Measurements from ENCODE around the gene SGSM1. TPM values are rescaled to one million over a fixed set of nuclear protein-coding genes. Genes with fewer than 3 reads are reported as not detected.
"Not testable (repeated sequence)": the region's sequence is repeated elsewhere in the genome, so short reads cannot be mapped to it uniquely, and the experiment has no call there.

The SGSM1 gene
- total RNA-seq, 1 donor from 2014 or later = 1.7 TPM

DNA sequence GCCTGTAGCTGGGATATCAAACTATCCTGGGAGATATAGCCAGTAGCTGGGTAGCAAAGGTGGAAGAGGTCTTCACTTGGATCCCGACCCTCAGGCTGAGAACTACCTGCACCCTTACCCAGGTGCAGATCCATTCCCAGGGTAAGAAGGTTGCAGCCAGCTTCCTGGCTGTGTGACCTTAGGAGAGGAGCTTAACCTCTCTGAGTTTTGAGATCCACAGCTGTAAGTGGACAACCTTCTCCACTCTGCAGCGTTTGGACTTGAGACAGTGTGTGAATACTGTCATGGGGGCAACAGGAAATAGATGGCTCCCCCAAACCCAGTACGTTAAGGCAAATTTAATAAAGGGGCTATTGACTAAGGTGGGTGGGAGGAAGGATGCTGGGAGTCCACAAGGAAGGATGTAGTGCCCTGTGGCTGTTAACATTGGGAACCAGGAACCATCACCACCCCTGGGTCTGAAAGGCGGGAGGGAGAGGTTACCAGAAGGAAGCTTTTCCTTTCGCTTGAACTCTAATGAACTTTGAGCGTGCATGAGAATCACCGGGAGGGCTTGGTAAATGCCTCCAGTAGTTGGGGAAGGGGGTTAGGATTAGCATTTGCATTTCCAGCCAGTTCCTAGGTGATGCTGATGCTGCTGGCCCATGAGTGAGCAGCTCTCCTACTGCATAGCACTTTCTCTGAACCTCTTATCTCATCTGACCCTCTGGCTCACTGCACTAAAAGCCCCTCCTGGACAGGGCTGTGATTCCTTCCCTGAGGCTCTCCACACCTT is 24.4 kb downstream of the SGSM1 start:
- TF ChIP-seq, protein P1, sequence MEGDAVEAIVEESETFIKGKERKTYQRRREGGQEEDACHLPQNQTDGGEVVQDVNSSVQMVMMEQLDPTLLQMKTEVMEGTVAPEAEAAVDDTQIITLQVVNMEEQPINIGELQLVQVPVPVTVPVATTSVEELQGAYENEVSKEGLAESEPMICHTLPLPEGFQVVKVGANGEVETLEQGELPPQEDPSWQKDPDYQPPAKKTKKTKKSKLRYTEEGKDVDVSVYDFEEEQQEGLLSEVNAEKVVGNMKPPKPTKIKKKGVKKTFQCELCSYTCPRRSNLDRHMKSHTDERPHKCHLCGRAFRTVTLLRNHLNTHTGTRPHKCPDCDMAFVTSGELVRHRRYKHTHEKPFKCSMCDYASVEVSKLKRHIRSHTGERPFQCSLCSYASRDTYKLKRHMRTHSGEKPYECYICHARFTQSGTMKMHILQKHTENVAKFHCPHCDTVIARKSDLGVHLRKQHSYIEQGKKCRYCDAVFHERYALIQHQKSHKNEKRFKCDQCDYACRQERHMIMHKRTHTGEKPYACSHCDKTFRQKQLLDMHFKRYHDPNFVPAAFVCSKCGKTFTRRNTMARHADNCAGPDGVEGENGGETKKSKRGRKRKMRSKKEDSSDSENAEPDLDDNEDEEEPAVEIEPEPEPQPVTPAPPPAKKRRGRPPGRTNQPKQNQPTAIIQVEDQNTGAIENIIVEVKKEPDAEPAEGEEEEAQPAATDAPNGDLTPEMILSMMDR (IDR thresholded peaks at IDR 0.05; ENCODE audit: unreplicated experiment) = no peak
- H3K36me3 Mint-ChIP-seq = no peaks in the 10 kb centered on the region
- H3K4me3 Mint-ChIP-seq = no peak overlapping the region
- H3K9me3 Mint-ChIP-seq = no peaks in the 10 kb centered on the region
- H3K4me1 Mint-ChIP-seq = peaks cover 5% of the 10 kb centered on the region
- no peak for DNase-seq (ENCODE audit: low spot score in 2 of 2, unreplicated experiment in 2 of 2)
- peaks cover 14% of the 10 kb centered on the region for H3K27me3 Mint-ChIP-seq (ENCODE audit: low read depth)
- H3K27ac Mint-ChIP-seq = no peak overlapping the region

DNA sequence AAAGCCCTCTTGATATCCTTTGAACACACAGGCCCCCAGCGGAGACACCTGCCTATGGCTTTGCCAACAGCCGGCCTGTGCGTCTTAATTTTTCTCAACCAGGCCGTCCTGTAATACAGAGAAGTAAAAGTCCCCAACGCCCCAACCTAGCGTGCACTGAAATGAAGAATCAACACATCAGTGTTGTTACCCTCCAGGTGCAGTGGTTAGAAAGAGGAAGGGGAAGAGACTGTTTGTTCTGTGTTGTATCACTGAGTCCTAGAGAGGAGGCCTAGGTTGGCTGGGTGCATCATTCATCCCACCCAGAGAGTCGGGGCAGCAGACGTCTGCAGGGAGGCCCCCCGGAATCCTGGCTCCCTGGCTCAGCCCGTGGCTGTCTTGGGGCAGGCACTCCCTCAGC is 25.7 kb downstream of the SGSM1 start:
- no peak for DNase-seq (ENCODE audit: low spot score in 2 of 2, unreplicated experiment in 2 of 2)
- H3K36me3 Mint-ChIP-seq = no peaks in the 10 kb centered on the region

DNA sequence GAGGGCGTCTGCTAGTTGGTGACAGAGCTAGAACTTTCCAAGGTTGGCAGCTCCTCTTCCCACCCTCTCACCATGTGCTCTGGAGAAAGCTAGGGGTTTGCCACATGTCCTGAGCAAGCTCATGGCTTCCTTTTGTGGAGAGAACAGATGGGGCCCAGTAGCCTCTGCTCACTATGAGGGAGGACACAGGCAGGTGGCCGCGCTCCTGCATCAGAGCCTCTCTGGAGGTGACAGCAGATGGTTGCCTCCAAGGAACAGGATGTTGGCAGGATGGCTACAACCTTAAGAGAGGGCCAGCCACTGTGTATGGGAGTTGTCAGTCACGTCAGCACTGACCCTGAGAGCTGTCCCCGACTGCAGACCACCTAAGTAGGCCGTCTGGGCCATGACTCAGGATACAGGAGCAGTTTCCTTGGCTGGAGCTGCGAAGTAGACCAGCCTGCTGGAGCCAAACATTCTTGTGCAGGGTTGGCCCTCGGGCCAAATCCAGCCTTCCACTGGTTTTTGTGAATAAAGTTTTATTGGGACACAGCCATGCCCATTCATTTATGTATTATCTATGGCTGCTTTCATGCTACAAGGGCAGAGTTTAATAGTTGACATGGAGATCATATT is 28.0 kb downstream of the SGSM1 start:
- TF ChIP-seq, protein P1 (IDR thresholded peaks at IDR 0.05; ENCODE audit: unreplicated experiment) = no peak
- Mint-ChIP-seq H3K36me3 (no peaks in the 10 kb centered on the region), H3K27me3 (ENCODE audit: low read depth) (peaks cover 11% of the 10 kb centered on the region), H3K27ac (no peak overlapping the region), H3K4me1 (peaks cover 5% of the 10 kb centered on the region), H3K9me3 (peaks cover 9% of the 10 kb centered on the region), H3K4me3 (no peak overlapping the region)
- no peak for DNase-seq (ENCODE audit: low spot score in 2 of 2, unreplicated experiment in 2 of 2)

More for the DNA sequence above, 25.7 kb downstream of the SGSM1 start:
- TF ChIP-seq, protein P1 (IDR thresholded peaks at IDR 0.05; ENCODE audit: unreplicated experiment) = no peak
- Mint-ChIP-seq H3K4me3 (no peak overlapping the region), H3K4me1 (peaks cover 5% of the 10 kb centered on the region), H3K27ac (no peak overlapping the region), H3K27me3 (ENCODE audit: low read depth) (peaks cover 11% of the 10 kb centered on the region), H3K9me3 (no peaks in the 10 kb centered on the region)

DNA sequence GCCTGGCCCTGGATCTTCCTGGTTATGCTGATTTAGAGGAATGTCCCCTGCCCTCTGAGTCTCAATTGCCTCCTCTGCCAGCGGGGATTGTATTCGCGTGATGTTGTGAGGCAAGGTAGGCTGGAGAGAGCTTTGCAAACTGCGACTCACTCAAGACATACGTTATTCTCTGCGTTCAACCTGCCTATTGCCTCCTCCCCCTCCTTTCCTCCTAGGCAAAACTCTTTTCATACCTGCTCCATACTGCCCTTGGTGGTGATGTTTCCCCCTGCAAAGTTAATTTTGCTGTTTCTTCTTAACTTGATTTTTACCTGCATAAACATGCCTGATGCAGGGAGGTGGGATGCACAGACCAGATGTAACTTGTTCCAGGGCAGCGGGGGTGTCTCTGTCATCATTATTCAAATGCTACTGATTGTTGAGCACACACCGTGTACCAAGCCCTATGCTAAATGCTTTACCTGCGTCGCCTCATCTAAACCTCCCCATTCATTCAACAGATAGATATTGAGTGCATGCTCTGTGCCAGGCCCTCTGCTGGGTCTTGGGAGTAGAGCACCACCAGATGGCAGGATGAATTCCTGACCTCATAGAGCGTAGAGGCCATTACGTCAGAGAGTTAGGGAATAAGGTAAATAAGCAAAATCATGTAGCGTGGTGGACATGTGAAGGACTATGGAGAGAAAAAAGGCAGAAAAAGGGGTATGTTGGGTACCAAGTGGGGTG is 29.0 kb downstream of the SGSM1 start:
- DNase-seq (ENCODE audit: low spot score in 2 of 2, unreplicated experiment in 2 of 2) = no peak
- peaks cover 3% of the 10 kb centered on the region for H3K4me1 Mint-ChIP-seq

DNA sequence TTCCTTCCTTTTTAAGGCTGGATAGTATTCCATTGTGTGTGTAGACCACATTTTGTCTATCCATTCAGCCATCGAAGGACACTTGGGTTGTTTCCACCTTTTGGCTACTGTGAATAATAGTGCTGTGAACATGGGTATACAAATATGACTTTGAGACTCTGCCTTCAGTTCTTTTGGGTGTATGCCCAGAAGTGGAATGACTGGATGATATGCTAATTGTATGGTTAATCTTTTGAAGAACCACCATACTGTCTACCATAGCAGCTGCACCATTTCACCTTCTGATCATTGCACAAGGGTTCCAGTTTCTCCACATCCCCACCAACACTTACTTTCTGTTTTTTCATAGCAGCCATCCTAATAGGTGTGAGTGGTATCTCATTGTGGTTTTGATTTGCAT is 30.3 kb downstream of the SGSM1 start:
- Mint-ChIP-seq H3K27me3 (ENCODE audit: low read depth) (peaks cover 8% of the 10 kb centered on the region), H3K4me3 (no peak overlapping the region), H3K4me1 (peaks cover 3% of the 10 kb centered on the region), H3K36me3 (no peaks in the 10 kb centered on the region), H3K27ac (no peak overlapping the region), H3K9me3 (peaks cover 9% of the 10 kb centered on the region)
- DNase-seq (ENCODE audit: low spot score in 2 of 2, unreplicated experiment in 2 of 2) = no peak
- TF ChIP-seq, protein P1 (IDR thresholded peaks at IDR 0.05; ENCODE audit: unreplicated experiment) = no peak

More for the DNA sequence above, 29.0 kb downstream of the SGSM1 start:
- TF ChIP-seq, protein P1 (IDR thresholded peaks at IDR 0.05; ENCODE audit: unreplicated experiment) = peak; percentile 28
- H3K4me3 Mint-ChIP-seq = no peak overlapping the region
- no peak overlapping the region for H3K27ac Mint-ChIP-seq
- no peaks in the 10 kb centered on the region for H3K36me3 Mint-ChIP-seq
- peaks cover 9% of the 10 kb centered on the region for H3K9me3 Mint-ChIP-seq
- H3K27me3 Mint-ChIP-seq (ENCODE audit: low read depth) = peaks cover 11% of the 10 kb centered on the region

DNA sequence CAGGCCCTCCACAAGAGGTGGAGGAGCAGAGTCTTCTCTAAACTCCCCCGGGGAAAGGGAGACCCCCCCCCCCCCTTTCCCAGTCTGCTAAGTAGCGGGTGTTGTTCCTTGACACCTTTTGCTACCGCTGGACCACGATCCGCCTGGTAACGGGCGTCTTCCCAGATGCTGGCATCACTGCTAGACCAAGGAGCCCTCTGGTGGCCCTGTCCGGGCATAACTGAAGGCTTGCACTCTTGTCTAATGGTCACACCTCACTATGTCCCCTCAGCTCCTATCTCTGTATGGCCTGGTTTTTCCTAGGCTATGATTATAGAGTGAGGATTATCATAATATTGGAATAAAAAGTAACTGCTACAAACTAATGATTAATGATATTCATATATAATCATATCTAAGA is 31.5 kb downstream of the SGSM1 start:
- H3K4me3 Mint-ChIP-seq; H3K36me3 Mint-ChIP-seq; H3K4me1 Mint-ChIP-seq; H3K27ac Mint-ChIP-seq; H3K9me3 Mint-ChIP-seq; H3K27me3 Mint-ChIP-seq (ENCODE audit: low read depth); DNase-seq (ENCODE audit: low spot score in 2 of 2, unreplicated experiment in 2 of 2): not testable (repeated sequence)

All from mesothelial cell of epicardium (in vitro differentiated cells).